ENCODE measurements around the gene IL18.
"Not testable (repeated sequence)": the region's sequence is repeated elsewhere in the genome, so short reads cannot be mapped to it uniquely, and the experiment has no call there.

IL18 gene

GRCh38 chr11:112167145-112167544 lies 3.3 kb upstream of the IL18 start, which contains the start of gene TEX12:
TSS of gene TEX12 (plus strand) at chr11:112167372. CDS start at chr11:112169269, 1,897 bp downstream.
- DNase-seq: no peak

- no peak for DNase-seq
These were observed 2.7 kb upstream of the IL18 start for GRCh38 chr11:112166562-112166961.

- no peak for DNase-seq
These were observed 1.2 kb upstream of the IL18 start for GRCh38 chr11:112165049-112165448.

GRCh38 chr11:112162761-112163546 lies 940 bp downstream of the IL18 start:
- no peak for DNase-seq

GRCh38 chr11:112162200-112162599 lies 1.7 kb downstream of the IL18 start:
- not testable (repeated sequence) for DNase-seq

- no peak for DNase-seq
These were observed 2.9 kb downstream of the IL18 start for GRCh38 chr11:112161012-112161411.

GRCh38 chr11:112160091-112160848 lies 3.6 kb downstream of the IL18 start:
- no peak for DNase-seq

GRCh38 chr11:112159098-112160065 lies 4.5 kb downstream of the IL18 start:
- no peak for DNase-seq

- no peak for DNase-seq
These were observed 6.7 kb downstream of the IL18 start for GRCh38 chr11:112156956-112157766.

- DNase-seq: no peak
These were observed 7.5 kb downstream of the IL18 start for GRCh38 chr11:112156153-112156955.

- no peak for DNase-seq
These were observed 13.4 kb downstream of the IL18 start for GRCh38 chr11:112150517-112150916.

GRCh38 chr11:112143597-112143996 lies 20.3 kb downstream of the IL18 start:
- DNase-seq: no peak

GRCh38 chr11:112134473-112134872 lies 29.4 kb downstream of the IL18 start:
- DNase-seq: no peak

GRCh38 chr11:112132737-112133136 lies 31.2 kb downstream of the IL18 start:
- DNase-seq: no peak

- no peak for DNase-seq
These were observed 34.2 kb downstream of the IL18 start for GRCh38 chr11:112129656-112130055.

GRCh38 chr11:112128483-112129121 lies 35.3 kb downstream of the IL18 start:
- DNase-seq: no peak

- no peak for DNase-seq
These were observed 36.8 kb downstream of the IL18 start for GRCh38 chr11:112127056-112127455.

- no peak for DNase-seq
These were observed 40.8 kb downstream of the IL18 start for GRCh38 chr11:112123129-112123528.

GRCh38 chr11:112121981-112122615 lies 41.8 kb downstream of the IL18 start:
- DNase-seq: no peak

GRCh38 chr11:112118176-112118575 lies 45.7 kb downstream of the IL18 start:
- no peak for DNase-seq
